ENCODE measurements around the gene SLC38A6. TPM values are rescaled to one million over a fixed set of nuclear protein-coding genes. Genes with fewer than 3 reads are reported as not detected.

Gene SLC38A6
- total and polyA plus RNA-seq, 10 of the 15 experiments (the other 5 are each of a cell fraction or from before 2014, with no cell fraction given), result 2.0 to 7.0 (median 3.7) TPM

DNA sequence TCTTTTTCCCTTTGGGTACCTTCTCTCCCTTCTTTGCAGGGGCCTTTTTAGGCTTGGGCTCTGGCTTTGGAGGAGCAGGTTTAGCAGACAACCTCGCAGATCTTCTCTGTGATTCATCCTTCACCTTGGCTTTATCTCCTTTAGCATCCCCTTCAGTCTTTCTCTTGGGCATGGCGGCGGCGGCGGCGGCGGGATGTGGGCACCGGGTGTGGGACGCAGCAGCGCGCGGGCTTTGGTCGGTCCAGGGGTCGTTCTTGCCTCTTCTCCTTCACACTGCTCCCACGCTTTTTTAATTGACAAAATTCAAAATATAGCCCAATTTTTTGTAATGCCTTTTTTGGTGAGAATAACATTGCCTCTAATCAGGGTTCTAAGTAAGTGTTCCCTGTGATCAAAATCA, 8.8 kb upstream of the SLC38A6 start:
- TF ChIP-seq ZSCAN29 (IDR thresholded peaks at IDR 0.05) (no peak), RAD21 (IDR thresholded peaks at IDR 0.05; ENCODE audit: insufficient read depth, low read depth, low read length) (no peak), ELK1 (IDR thresholded peaks at IDR 0.05; ENCODE audit: low read depth, low read length) (no peak), LARP7 (IDR thresholded peaks at IDR 0.05) (no peak), CUX1 (IDR thresholded peaks at IDR 0.05; ENCODE audit: insufficient replicate concordance, low read depth, low read length) (no peak), GATAD2B (conservative IDR thresholded peaks at IDR 0.05; ENCODE audit: low read depth) (no peak)
- Histone ChIP-seq H3K4me3 (no peak overlapping the region), H4K20me1 (ENCODE audit: control insufficient read depth, insufficient read depth) (no peaks in the 10 kb centered on the region), H3K79me2 (ENCODE audit: control insufficient read depth, insufficient read depth, low read length) (no peaks in the 10 kb centered on the region), H3K9ac (ENCODE audit: control insufficient read depth, insufficient read depth, low read length) (no peak overlapping the region), H3K4me1 (ENCODE audit: control insufficient read depth, insufficient read depth, low read length) (no peaks in the 10 kb centered on the region), H3K36me3 (ENCODE audit: control insufficient read depth in 2 of 2, insufficient read depth in 2 of 2, low read length in 1 of 2) (peaks cover 0 to 2% of the 10 kb centered on the region in 2 experiments; a peak in 1 of 4 replicates), H3K9me3 (replicated peaks; ENCODE audit: control insufficient read depth, insufficient read depth, low read length) (no peaks in the 10 kb centered on the region), H3K27me3 (replicated peaks in 1 of 2; ENCODE audit: control insufficient read depth in 2 of 2, insufficient read depth in 2 of 2, low read length in 1 of 2) (no peaks in the 10 kb centered on the region), H3K4me2 (ENCODE audit: control insufficient read depth, insufficient read depth) (no peak overlapping the region), H2AFZ (ENCODE audit: control insufficient read depth, low read depth, low read length) (no peak overlapping the region), H3K27ac (ENCODE audit: control insufficient read depth, insufficient read depth) (no peak overlapping the region)
- no peak for ATAC-seq
- DNase-seq (ENCODE audit: low read depth, low spot score), result no peak
- RAD21 ChIA-PET (ENCODE audit: unreplicated experiment), result no interaction called here
- intact Hi-C loops (cut with micrococcal nuclease; ENCODE audit: unreplicated experiment), result no loop called here
- POLR2A ChIA-PET, result no interaction called here
- in situ Hi-C loops (cut with MboI), result no loop called here
- WGBS (ENCODE audit: insufficient coverage, insufficient replicate concordance, low lambda C conversion rate, missing lambda C conversion rate), result 97% methylated on average over 14 of the region's 15 CpGs
- CTCF ChIA-PET, result no interaction called here
- FAIRE-seq, result no peak
- no TSS peak for BruUV-seq (replicated peaks)
- SMC1A ChIA-PET (ENCODE audit: uncharacterized antibody, unreplicated experiment), result no interaction called here
